Osteoblast (primary cell): Measurements from ENCODE around the gene SLC6A18. TPM values are rescaled to one million over a fixed set of nuclear protein-coding genes. Genes with fewer than 3 reads are reported as not detected.

Source experiments
- DNase-seq: peaks from one replicate; pipeline ENCODE4 v3.0.0; 2011; ENCODE audit warnings: low spot score, mixed read lengths; ENCODE audit not compliant: insufficient read length; ENCODE audit errors: missing footprints
- H2AFZ ChIP-seq: 2 replicates; pipeline ENCODE4 v1.6.0; 2011; ENCODE audit warnings: mild to moderate bottlenecking, low read length
- H3K27ac ChIP-seq: 2 replicates; pipeline ENCODE4 v1.5.1; 2011; ENCODE audit warnings: mild to moderate bottlenecking, low read depth, low read length, moderate library complexity
- H3K27me3 ChIP-seq: 2 replicates; pipeline ENCODE4 v1.6.0; 2012; ENCODE audit warnings: mild to moderate bottlenecking, control low read depth, inconsistent platforms, low read length, moderate library complexity; ENCODE audit not compliant: insufficient read depth
- H3K36me3 ChIP-seq: 2 replicates; pipeline ENCODE4 v1.5.1; 2011; ENCODE audit warnings: mild to moderate bottlenecking, low read length, control low read depth, moderate library complexity; ENCODE audit not compliant: insufficient read depth
- H3K4me1 ChIP-seq: 2 replicates; pipeline ENCODE4 v1.5.1; 2011; ENCODE audit warnings: mild to moderate bottlenecking, low read length, control low read depth, moderate library complexity; ENCODE audit not compliant: insufficient read depth
- H3K4me2 ChIP-seq: 2 replicates; pipeline ENCODE4 v1.6.0; 2011; ENCODE audit warnings: mild to moderate bottlenecking, low read length; ENCODE audit not compliant: insufficient read depth
- H3K4me3 ChIP-seq: fragments of 200-600 bp; sonication (generic); 3 replicates; pipeline ENCODE4 v1.5.1; 2012; ENCODE audit warnings: mild to moderate bottlenecking, low read length, inconsistent platforms; ENCODE audit not compliant: insufficient read depth
- H3K79me2 ChIP-seq: 2 replicates; pipeline ENCODE4 v1.6.0; 2012; ENCODE audit warnings: mild to moderate bottlenecking, low read length, control low read depth, inconsistent platforms; ENCODE audit not compliant: insufficient read depth
- H3K9me3 ChIP-seq: 2 replicates; pipeline ENCODE4 v1.5.1; 2011; ENCODE audit warnings: low read depth, low read length, control low read depth
- H4K20me1 ChIP-seq: 2 replicates; pipeline ENCODE4 v1.6.0; 2012; ENCODE audit warnings: mild to moderate bottlenecking, low read length, control low read depth; ENCODE audit not compliant: insufficient read depth
- CTCF ChIP-seq: IDR thresholded peaks from 2 replicates; pipeline ENCODE4 v1.5.1; 2011; ENCODE audit warnings: mild to moderate bottlenecking, low read depth, low read length, moderate library complexity; ENCODE audit errors: extremely low read depth
- total RNA-seq: library from RNA; depleted of rRNA; stranded (reverse); fragments of >200 nt; gene quantifications from 2 replicates; pipeline ENCODE4 v1.2.3, GENCODE V29; 2012

The SLC6A18 gene
- total RNA-seq, 1 donor = not detected

DNA sequence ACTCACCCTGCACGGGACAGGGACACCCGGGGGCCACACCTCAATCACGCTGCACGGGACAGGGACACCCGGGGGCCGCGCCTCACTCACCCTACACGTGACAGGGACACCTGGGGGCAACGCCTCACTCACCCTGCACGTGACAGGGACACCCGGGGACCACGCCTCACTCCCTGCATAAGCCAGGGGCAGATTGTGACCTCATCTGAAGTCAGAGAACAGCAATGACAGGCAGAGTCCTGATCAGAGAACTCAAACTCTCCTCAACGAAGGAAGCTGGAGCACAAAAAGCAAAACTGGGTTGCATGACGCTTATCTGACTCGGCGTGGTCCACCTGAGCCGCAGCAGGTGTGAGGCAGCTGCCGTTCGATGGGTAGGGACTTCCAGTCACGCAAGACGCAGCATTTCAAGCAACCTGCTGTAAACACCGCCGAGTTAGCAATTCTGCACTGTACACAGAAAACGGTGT, 66.5 kb downstream of the SLC6A18 start:
- DNase-seq = peak; percentile 61
- Histone ChIP-seq H3K4me2 (no peak overlapping the region), H3K27ac (no peak overlapping the region), H3K9me3 (no peaks in the 10 kb centered on the region), H3K79me2 (no peaks in the 10 kb centered on the region), H3K36me3 (no peaks in the 10 kb centered on the region), H4K20me1 (no peaks in the 10 kb centered on the region), H3K4me3 (no peak overlapping the region), H3K27me3 (peaks cover 14% of the 10 kb centered on the region), H3K4me1 (no peaks in the 10 kb centered on the region), H2AFZ (no peak overlapping the region)
- no peak for TF ChIP-seq CTCF

- no peak for TF ChIP-seq CTCF
- peak; percentile 53 for DNase-seq
- H3K4me2 ChIP-seq = no peak overlapping the region
These were observed 67.0 kb downstream of the SLC6A18 start for GRCh38 chr5:1292139-1292538.

GRCh38 chr5:1292846-1293415, 67.8 kb downstream of the SLC6A18 start:
- H2AFZ ChIP-seq = no peak overlapping the region
- no peaks in the 10 kb centered on the region for H3K4me1 ChIP-seq
- no peak overlapping the region for H3K27ac ChIP-seq
- H4K20me1 ChIP-seq = no peaks in the 10 kb centered on the region
- no peaks in the 10 kb centered on the region for H3K9me3 ChIP-seq
- H3K79me2 ChIP-seq = no peaks in the 10 kb centered on the region
- H3K27me3 ChIP-seq = peaks cover 18% of the 10 kb centered on the region
- peak; percentile 42 for DNase-seq
- H3K36me3 ChIP-seq = no peaks in the 10 kb centered on the region
- no peak overlapping the region for H3K4me2 ChIP-seq
- no peak for TF ChIP-seq CTCF
- H3K4me3 ChIP-seq = no peak overlapping the region

More at GRCh38 chr5:1292139-1292538, 67.0 kb downstream of the SLC6A18 start:
- H4K20me1 ChIP-seq = no peaks in the 10 kb centered on the region
- peaks cover 15% of the 10 kb centered on the region for H3K27me3 ChIP-seq
- H3K4me1 ChIP-seq = no peaks in the 10 kb centered on the region
- no peaks in the 10 kb centered on the region for H3K79me2 ChIP-seq
- no peak overlapping the region for H3K4me3 ChIP-seq
- H3K36me3 ChIP-seq = no peaks in the 10 kb centered on the region
- no peak overlapping the region for H2AFZ ChIP-seq
- no peak overlapping the region for H3K27ac ChIP-seq
- H3K9me3 ChIP-seq = no peaks in the 10 kb centered on the region

- TF ChIP-seq CTCF = no peak
These were observed 68.4 kb downstream of the SLC6A18 start for GRCh38 chr5:1293416-1294205.

More at GRCh38 chr5:1293416-1294205, 68.4 kb downstream of the SLC6A18 start:
- no peaks in the 10 kb centered on the region for H3K36me3 ChIP-seq
- H3K4me2 ChIP-seq = no peak overlapping the region
- H3K27me3 ChIP-seq = peaks cover 18% of the 10 kb centered on the region
- H2AFZ ChIP-seq = no peak overlapping the region
- DNase-seq = peak; percentile 50
- no peaks in the 10 kb centered on the region for H4K20me1 ChIP-seq
- H3K4me3 ChIP-seq = no peak overlapping the region
- no peaks in the 10 kb centered on the region for H3K9me3 ChIP-seq
- no peaks in the 10 kb centered on the region for H3K79me2 ChIP-seq
- no peak overlapping the region for H3K27ac ChIP-seq
- H3K4me1 ChIP-seq = no peaks in the 10 kb centered on the region
